Stimulated activated CD4-positive, alpha-beta T cell treated with anti-CD3 and anti-CD28 coated beads, Interleukin-4, amount 100 ng/mL, for 4 hours (primary cell): ENCODE results near the gene FANCC.
"Not testable (repeated sequence)": the region's sequence is repeated elsewhere in the genome, so short reads cannot be mapped to it uniquely, and the experiment has no call there.

Source experiments
- DNase-seq, 2 experiments: peaks; one replicate each; pipeline ENCODE4 v3.0.0-alpha.2; 2020

Gene FANCC

GRCh38 chr9:95226921-95227320 is 90.6 kb downstream of the FANCC start:
- DNase-seq: no peak

GRCh38 chr9:95225726-95226106 is 91.8 kb downstream of the FANCC start:
- no peak for DNase-seq

GRCh38 chr9:95225076-95225725 is 92.3 kb downstream of the FANCC start:
- DNase-seq: no peak

- no peak for DNase-seq
Measured at GRCh38 chr9:95224376-95225019, 93.0 kb downstream of the FANCC start.

DNA sequence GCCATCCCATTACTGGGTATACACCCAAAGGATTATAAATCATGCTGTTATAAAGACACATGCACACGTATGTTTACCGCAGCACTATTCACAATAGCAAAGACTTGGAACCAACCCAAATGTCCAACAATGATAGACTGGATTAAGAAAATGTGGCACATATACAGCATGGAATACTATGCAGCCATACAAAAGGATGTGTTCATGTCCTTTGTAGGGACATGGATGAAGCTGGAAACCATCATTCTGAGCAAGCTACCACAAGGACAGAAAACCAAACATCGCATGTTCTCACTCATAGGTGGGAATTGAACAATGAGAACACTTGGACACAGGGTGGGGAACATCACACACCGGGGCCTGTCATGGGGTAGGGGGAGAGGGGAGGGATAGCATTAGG is 97.2 kb downstream of the FANCC start:
- not testable (repeated sequence) for DNase-seq

DNA sequence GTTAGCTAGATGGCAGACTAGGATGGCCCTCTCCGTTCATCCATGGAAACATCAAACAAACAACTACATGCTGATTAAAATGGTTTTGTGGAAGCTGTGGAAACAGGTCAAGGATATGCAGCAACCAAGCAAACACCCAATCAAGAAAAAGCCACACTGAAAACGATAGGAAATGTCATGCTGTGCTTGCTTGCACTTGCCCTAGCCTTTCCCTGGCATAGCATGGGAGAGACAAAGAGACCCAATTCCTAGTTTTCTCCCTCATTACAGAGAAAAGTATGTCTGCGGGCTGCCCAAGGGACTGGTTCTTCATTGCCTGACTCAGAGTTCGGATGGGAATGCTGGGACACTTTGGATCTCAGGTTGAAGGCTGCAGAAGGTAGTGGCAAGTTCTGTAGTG is 98.7 kb downstream of the FANCC start:
- DNase-seq: no peak

DNA sequence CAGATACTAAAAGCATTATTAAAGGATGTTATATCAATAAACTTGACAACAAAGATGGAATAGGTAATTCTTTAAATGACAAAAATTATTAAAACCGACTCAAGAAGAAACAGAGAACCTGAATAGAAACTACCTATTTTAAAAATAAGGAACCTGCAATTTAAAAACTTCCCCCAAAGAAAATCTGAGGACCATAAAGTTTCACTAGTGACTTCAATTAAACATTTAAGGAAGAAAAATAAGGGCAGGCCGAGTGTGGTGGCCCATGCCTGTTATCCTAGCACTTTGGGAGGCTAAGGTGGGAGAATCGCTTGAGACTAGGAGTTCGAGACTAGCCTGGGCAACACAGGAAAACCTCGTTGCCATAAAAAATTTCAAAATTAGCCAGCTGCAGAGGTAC is 99.6 kb downstream of the FANCC start:
- DNase-seq: no peak

GRCh38 chr9:95215336-95215898 is 102.1 kb downstream of the FANCC start:
- no peak for DNase-seq

DNA sequence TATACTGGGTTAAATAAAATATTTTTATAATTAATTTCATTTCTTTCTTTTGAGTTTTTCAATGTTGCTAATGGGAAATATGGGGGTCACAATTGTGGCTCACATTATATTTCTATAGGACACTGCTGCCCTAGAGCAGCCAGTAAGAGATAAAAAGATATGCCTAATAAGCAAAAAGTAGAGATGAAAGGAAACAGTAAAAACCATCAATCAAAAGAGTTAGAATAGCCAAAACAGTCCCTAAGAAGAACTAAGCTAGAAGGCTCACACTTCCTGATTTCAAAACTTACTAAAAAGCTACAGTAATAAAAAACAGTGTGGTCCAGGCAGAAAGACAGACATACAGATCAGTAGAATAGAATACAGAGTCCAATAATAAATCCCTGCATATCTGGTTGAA is 104.4 kb downstream of the FANCC start:
- no peak for DNase-seq

- no peak for DNase-seq
Measured at GRCh38 chr9:95211028-95211427, 106.5 kb downstream of the FANCC start.

- DNase-seq: no peak
Measured at GRCh38 chr9:95207403-95207802, 110.1 kb downstream of the FANCC start.

DNA sequence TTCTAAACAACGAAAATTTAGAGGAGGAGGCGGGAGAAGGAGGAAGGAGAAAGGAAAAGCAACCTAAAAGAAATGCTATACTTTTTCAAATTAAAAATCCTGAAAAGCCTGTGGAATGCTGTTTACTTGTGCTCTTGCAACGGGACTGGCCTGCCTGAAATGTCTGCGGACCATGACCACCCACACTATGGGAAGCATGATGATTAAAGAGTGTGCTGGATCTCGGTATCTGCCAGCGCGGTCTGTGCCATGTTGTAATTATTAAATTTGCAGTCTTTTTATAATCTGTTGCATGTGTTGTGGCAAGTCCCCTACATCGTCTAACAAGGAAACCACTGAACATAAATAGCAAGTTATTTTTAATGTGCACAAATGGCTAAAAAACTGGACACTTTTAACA is 111.4 kb downstream of the FANCC start:
- DNase-seq: no peak

- DNase-seq: no peak
Measured at GRCh38 chr9:95204710-95205109, 112.8 kb downstream of the FANCC start.

DNA sequence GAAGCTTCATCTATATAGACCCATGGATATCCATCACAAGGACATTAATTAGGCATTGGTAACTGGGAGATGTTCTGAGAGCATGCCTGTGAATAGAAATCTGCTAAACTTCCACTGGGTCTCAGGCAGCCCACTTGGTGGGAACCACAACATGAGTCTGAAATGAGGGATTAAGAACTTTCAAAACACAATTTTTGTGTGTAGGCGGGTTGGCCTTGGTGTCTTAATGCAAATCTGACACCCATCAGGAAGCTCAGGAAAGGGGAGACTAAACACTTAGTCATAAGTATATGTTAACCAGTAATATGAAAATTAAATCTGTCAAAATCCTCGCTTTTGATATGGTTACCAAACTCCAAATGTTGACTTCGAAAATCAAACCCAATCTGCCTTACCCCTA is 113.2 kb downstream of the FANCC start:
- DNase-seq: no peak

DNA sequence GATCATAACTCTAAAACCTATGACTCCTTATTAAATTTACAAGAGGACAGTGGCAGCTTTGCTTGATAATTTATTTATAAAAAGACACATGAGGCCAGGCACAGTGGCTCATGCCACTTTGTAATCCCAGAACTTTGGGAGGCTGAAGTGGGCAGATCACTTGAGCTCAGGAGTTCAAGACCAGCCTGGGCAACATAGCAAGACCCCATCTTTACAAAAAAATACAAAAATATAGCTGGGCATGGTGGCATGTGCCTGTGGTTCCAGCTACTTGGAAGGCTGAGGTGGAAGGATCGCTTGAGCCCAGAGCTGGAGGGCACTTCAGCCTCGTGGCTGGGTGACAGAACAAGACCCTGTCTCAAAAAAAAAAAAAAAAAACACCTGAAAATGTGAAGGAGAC is 114.5 kb downstream of the FANCC start:
- not testable (repeated sequence) for DNase-seq

DNA sequence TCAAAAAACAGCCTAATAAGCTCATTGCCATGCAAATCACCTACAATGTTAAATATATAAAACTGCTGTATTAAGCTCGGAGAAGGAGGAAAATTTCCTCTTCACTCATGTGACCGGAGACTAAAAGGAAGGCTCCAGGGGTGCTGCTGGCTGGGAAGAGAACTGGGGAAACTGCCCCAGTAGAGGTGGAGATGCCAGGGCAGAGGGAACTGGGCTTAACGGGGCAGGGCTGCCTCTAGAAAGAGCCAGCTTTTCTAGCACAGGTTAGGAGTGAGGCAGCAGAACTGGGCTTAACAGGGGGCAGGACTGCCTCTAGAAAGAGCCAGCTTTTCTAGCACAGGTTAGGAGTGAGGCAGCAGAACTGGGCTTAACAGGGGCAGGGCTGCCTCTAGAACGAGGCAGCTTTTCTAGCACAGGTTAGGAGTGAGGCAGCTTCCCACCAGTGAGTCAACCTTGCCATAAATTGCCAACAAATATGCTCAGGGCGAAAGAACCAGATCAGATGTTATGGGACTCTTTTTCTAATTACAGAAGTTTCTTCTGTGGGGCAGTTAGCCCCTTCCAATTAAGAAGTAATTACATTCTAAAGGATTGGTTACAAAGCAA is 115.3 kb downstream of the FANCC start:
- no peak for DNase-seq

GRCh38 chr9:95201206-95201605 is 116.3 kb downstream of the FANCC start:
- no peak for DNase-seq

DNA sequence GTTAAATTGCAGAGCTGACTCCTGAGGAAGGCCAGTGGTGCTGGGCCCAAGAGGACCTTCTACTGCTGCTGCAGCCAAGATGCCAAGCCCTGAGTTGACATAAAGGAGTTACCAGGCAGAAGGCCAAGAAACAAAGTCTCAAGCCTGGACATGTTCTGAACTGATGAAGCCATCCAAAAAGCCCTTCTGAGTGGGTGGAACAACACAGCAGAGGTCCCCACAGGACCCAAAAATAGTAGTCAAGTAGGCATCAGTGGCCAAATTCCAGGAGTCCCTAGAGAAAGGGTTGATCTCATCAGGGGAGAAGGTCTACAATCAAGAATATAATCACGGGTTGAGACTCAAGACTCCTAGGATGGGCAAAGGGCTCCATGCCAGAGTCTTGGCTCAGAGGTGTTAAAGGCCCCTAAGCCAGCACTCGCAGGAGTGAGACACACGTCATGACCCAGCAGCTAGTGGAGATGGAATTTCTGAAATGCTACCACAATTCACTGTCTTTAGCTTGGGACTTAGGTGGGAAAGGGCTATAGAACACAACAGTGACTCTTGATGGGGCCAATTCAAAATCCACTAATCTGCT is 119.7 kb downstream of the FANCC start:
- no peak for DNase-seq

DNA sequence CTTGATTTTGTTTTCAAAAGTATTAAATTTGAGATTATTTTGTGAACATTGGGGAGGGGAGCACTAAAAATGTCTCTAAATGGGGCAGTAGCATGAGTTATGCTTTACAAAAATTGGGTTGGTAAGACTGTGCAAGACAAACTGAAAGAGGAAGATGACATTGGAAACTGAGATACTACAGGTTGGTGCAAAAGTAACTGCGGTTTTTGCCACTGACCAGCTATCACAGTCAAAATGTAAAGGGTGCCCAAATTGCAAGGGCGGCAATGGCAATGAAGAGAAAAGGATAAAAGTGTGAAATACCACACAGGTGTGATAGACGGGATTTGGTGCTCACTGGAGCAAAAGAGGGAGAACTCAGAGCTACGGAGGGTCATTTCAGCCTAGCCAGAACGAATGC is 124.0 kb downstream of the FANCC start:
- DNase-seq: no peak

DNA sequence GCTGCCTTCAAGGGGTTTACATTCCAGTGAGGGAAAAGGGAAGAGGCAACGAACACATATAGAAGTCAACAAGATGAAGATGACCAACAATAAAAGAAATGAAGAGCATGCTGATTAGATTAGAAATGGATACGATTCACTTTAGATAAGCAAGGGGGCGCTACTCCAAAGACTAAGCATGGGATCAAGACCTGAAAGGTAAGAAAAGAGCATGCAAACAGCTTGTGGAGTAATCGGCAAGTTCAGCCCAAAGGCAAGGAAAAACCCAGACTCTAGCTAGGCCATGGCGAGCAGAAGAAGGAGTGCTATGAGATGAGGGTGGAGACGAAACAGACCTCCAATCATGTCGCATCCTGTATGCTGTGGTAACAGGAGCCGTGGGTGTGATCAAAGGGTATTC is 124.4 kb downstream of the FANCC start:
- no peak for DNase-seq

- DNase-seq: no peak
Measured at GRCh38 chr9:95192631-95193030, 124.9 kb downstream of the FANCC start.

DNA sequence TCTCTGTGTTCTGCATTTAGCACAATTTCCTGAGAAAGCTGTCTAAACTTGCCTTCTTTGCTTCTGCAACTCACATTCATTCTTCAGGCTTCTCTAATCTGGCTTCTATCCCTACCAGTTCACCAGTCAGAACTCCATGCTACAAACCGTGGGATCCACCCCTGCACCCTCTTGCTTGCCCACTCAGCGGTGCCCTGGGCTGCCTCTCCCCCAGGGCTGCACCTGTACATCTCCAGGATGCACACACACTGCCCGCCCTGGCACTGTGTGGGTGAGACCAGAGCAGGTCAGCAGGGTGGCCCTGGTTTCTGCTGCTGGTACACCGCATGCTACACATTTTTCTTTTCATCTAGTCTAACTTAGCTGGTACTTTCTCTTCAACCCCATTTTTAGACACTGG is 127.1 kb downstream of the FANCC start:
- DNase-seq: no peak

DNA sequence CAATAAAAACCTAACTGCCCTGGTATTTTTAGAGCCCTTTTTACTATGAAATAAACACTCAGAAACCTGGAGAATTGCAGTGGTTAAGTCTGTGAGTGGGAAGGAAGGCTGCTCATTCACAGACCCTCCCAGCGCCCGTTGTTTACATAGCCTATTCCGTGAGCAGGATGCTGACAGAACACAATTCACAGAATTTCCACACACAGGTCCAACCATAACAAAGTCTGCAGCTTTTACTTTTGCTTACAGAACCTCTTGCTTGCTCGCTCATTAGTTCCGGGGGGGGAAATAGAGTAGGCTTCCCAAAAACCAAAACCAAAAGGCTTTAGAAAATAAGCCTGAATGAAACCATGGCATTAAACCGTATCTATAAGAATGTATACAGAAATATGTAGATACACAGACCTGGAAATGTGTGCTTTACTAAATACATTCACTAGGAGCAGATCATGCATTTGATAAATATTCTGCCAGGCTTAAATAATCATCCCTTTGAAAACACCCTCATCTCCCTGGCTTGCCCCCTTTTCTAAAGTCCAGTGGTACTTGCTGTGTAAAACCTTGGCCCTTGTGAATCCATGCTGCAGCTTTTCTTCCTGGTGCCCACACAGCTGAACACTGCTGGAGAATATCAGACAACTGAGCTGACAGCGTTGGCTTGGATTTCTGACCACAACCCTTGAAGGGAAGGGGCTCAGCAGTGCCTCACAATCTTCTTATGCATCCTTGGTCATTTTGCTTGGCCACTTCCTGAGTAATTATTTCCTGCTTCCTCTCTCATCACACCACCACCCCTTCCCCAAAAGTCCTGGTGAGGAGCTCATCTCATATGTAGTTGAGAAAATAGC is 128.0 kb downstream of the FANCC start:
- peak in 1 of 2 experiments; percentile 6 for DNase-seq
